ENCODE results near the gene ERMAP.

The ERMAP gene

DNA sequence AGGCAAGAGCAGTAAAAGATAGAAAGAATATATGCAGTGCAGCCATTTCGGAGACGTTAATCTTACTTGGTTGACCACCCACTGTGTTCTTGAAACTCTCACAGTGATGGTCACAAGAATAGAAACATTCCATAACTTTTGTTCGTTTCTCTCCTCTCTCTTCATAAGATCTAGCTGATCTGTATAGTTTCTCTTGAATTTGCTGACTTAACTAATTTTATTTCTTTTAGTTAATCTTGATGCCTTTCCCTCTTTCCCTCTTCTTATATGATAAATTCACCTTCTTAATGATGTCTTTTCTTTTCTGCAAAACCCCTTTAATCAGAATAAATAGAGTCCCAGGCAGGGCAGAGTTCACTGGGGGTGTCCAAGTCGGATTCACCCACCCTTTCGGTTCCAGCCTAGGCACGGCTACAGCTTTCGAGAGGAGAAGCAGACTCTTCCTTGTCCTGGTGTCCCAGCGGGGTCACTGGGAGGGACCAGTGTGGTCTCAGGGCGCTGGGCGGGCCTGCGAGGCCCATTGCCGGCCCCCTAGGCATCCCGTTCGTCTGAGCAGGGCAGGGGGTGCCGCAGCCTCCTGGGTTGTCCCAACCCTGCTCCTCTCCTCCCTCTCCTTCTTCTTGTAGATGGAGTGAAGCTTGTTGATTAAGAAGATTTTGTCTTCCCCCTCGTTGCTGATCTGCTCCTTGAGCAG is 69.3 kb downstream of the ERMAP start:
- DNase-seq (ENCODE audit: low spot score), result no peak
- H3K27ac Mint-ChIP-seq, result no peak overlapping the region

DNA sequence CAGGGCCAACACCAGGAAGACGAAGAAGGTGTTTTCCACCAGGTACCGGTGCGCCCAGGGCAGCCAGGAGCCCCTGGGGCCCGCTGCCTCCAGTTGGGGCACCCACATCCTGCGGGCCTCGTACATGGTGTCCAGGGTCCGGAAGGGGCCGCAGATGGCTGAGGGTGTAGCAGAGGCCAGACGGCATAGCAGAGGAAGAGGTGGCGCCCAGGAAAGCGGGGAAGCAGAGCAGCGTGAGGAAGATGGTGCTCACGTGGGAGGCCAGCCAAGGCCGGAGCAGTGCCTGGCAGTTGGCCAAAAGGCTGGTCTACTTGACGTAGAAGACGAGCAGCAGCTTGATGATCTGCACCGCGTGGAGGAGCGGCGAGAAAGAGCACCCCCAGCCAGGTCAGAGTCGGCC is 69.9 kb downstream of the ERMAP start:
- Mint-ChIP-seq H3K27me3 (ENCODE audit: low read depth) (peaks cover 5% of the 10 kb centered on the region), H3K4me3 (no peak overlapping the region), H3K4me1 (ENCODE audit: low read depth) (no peaks in the 10 kb centered on the region), H3K9me3 (no peaks in the 10 kb centered on the region), H3K36me3 (ENCODE audit: low read depth) (no peaks in the 10 kb centered on the region), H3K27ac (no peak overlapping the region)
- DNase-seq (ENCODE audit: low spot score), result no peak

More for the DNA sequence above, 69.3 kb downstream of the ERMAP start:
- no peaks in the 10 kb centered on the region for H3K36me3 Mint-ChIP-seq (ENCODE audit: low read depth)
- no peak overlapping the region for H3K4me3 Mint-ChIP-seq
- no peaks in the 10 kb centered on the region for H3K4me1 Mint-ChIP-seq (ENCODE audit: low read depth)
- no peaks in the 10 kb centered on the region for H3K9me3 Mint-ChIP-seq
- peaks cover 5% of the 10 kb centered on the region for H3K27me3 Mint-ChIP-seq (ENCODE audit: low read depth)

- no peak for DNase-seq (ENCODE audit: low spot score)
- Mint-ChIP-seq H3K27ac (no peak overlapping the region), H3K4me3 (no peak overlapping the region), H3K4me1 (ENCODE audit: low read depth) (peaks cover 3% of the 10 kb centered on the region), H3K36me3 (ENCODE audit: low read depth) (no peaks in the 10 kb centered on the region), H3K9me3 (no peaks in the 10 kb centered on the region), H3K27me3 (ENCODE audit: low read depth) (peaks cover 8% of the 10 kb centered on the region)
These were observed 70.4 kb downstream of the ERMAP start for GRCh38 chr1:42887366-42887765.

DNA sequence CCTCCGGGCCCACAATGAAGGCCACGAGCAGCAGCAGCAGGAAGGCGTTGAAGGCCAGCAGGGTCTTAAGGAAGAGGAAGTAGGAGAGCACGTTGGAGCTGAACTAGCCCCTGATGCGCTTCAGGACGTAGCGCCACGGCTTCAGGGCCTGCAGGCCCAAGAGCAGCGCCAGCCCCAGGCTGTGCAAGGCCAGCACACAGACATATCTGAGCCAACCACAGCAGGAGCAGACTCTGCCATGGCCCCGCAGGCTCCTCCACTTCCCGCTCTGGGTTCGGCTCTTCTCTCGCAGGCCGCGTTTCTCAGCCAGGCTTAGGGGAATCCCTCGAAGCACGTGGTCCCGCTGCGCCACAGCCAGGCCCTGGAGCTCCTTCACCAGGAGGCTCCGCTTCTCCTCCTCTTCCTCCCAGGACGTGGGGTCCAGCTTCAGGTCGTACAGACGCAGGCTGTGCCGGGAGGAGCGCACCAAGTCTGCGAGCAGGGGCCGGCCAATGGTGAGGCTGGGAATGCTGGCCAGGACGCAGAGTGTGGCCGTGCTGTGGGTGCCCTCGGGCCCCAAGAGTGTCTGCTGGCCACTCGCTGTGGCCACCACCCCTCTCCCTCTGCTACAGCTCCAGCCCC is 71.2 kb downstream of the ERMAP start:
- peaks cover 3% of the 10 kb centered on the region for H3K4me1 Mint-ChIP-seq (ENCODE audit: low read depth)
- H3K9me3 Mint-ChIP-seq, result no peaks in the 10 kb centered on the region
- no peak for DNase-seq (ENCODE audit: low spot score)
- H3K27ac Mint-ChIP-seq, result no peak overlapping the region
- H3K4me3 Mint-ChIP-seq, result no peak overlapping the region
- no peaks in the 10 kb centered on the region for H3K36me3 Mint-ChIP-seq (ENCODE audit: low read depth)
- peaks cover 9% of the 10 kb centered on the region for H3K27me3 Mint-ChIP-seq (ENCODE audit: low read depth)

DNA sequence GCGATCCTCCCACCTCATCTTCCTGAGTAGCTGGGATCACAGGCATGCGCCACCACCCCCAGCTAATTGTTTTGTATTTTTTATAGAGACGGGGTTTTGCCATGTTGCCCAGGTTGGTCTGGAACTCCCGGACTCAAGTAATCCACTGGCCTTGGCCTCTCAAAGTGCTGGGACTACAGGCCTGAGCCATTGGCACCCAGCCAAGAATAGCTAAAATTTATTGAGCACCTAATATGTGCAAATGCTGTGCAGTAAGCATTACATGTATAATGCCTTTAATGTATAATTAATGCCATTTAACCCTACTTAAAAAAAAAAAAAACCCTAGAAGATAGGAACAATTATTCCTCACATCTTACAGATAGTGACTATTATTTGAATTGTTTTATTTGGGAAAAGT is 72.3 kb downstream of the ERMAP start:
- H3K27me3 Mint-ChIP-seq (ENCODE audit: low read depth), result peaks cover 9% of the 10 kb centered on the region
- H3K9me3 Mint-ChIP-seq, result no peaks in the 10 kb centered on the region
- peaks cover 3% of the 10 kb centered on the region for H3K4me1 Mint-ChIP-seq (ENCODE audit: low read depth)
- no peak for DNase-seq (ENCODE audit: low spot score)
- no peaks in the 10 kb centered on the region for H3K36me3 Mint-ChIP-seq (ENCODE audit: low read depth)
- no peak overlapping the region for H3K4me3 Mint-ChIP-seq
- no peak overlapping the region for H3K27ac Mint-ChIP-seq

DNA sequence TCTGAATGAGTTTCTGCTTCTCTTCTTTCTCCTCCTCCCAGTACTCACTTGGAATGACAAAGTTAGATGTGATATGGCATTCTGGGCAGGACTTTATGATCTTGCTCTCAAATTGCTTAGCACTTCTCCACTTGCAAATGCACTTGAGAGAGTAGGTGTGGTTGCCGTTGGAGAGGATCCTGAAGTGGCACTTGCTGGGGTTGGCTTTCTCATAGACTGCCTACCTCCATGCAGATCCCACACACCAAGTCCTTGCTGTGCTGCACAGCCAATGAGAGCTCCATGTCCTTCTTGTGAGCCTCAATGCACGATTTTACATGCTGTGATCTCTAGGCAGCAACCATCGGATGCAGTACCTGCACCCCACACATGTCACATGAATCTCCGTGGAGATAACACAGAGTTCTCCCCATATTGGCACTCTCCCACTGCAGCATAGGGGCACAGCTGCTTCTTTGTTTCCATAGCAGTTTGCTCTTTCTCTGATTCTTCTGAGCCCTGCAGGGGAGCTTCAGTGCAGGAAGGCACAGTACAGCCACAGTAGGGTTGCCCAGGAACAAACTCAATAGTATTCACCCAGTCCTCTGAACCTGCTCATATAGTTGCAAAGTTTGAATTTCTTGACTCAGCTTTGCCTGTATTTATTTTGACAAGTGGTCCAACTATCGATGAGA is 74.7 kb downstream of the ERMAP start:
- peaks cover 22% of the 10 kb centered on the region for H3K27me3 Mint-ChIP-seq (ENCODE audit: low read depth)
- no peak overlapping the region for H3K4me3 Mint-ChIP-seq
- DNase-seq (ENCODE audit: low spot score), result no peak
- H3K4me1 Mint-ChIP-seq (ENCODE audit: low read depth), result peaks cover 3% of the 10 kb centered on the region
- no peaks in the 10 kb centered on the region for H3K9me3 Mint-ChIP-seq
- H3K36me3 Mint-ChIP-seq (ENCODE audit: low read depth), result no peaks in the 10 kb centered on the region
- no peak overlapping the region for H3K27ac Mint-ChIP-seq
